GM19438 (cell line): Measurements from ENCODE around the gene MYO5A.
"Not testable (repeated sequence)": the region's sequence is repeated elsewhere in the genome, so short reads cannot be mapped to it uniquely, and the experiment has no call there.

Experiments
- ATAC-seq: cut with Tn5 transposase; IDR thresholded peaks from one replicate; pipeline ENCODE4 v1.9.1; 2021; ENCODE audit warnings: low read depth; ENCODE audit not compliant: unreplicated experiment

The MYO5A gene

DNA sequence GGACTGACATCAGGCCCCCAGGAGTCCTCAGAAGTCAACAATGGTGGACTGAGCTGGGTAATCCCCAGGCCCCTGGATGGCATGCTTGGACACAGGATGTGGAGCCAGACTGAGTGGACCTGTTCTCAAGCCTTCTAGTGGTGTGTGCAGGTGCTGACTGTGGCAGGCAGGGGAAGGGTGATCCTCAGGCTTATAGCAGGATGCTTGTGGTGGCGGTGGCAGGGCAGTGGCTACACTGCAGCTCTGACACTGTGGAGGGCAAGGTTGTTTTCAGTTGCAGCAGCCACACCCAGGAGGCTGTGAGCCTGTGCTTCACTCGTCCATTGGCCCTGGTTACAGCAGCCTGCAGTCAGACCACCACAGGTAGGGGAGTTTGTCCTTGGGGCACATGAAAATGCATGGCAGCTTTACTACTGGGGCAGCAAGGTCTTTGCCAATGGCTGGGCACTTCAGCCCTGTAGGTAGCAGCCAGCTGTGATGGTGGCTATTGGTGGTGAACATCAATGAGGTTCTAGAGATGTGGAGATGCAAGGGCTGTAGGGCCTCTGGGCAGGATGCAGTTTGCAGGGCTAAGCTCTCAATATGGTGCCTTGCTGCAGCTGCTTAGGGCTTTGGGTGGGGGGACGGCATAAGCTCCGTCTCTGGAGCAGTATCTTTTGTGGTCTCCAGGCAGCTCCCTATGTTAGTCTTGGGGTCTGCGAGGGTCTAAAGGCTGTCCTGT is 17.5 kb upstream of the MYO5A start:
- ATAC-seq, result no peak

DNA sequence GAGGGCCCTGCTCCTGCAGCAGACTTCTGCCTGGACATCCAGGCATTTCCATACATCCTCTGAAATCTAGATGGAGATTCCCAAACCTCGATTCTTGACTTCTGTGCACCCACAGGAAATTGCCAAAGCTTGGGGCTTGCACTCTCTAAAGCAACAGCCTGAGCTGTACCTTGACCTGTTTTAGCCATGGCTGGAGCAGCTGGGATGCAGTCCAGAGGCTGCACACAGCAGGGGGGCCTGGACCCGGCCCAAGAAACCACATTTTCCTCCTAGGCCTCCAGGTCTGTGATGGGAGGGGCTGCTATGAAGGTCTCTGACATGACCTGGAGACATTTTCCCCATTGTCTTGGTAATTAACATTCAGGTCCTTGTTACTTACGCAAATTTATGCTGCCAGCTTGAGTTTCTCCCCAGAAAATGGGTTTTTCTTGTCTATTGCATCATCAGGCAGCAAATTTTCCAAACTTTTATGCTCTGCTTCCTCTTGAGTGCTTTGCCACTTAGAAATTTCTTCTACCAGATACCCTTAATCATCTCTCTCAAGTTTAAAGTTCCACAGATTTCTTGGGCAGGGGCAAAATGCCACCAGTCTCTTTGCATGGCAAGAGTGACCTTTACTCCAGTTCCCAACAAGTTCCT is 11.8 kb upstream of the MYO5A start:
- ATAC-seq, result no peak

DNA sequence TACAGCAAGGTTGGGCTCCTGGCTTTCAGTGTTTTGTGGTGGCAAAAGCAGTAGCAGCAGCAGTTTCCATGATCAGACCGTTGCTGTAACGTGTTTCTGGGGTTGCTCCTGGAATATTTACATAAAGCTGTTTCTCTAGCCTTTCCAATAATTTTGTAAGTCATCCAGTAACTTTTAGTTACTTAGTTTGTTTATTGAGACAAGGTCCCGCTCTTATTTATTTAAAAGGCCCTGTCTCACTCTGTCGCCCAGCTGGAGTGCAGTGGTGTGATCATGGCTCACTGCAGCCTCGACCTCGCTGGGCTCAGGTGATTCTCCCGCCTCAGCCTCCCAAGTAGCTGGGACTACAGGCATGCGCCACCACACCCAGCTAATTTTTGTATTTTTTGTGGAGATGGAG is 8.8 kb upstream of the MYO5A start:
- no peak for ATAC-seq

DNA sequence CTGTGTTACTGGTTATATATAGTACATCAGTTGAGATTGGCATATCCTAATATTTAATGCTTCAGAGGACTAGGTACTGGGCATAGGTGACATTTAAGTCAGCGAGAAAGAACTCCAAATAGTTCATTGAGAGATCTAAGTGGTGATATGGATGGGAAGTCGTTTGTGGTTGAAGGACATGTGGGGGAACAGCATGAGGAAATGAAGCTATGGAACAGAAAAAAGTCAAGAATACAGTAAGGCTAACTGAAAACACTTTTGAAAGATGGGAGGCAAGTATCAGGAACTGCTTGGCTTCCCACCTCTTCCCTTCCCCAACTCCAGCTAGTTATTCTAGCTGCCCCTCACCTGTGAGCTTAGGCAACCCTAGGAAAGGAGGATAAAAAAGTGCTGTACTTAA is 3.7 kb upstream of the MYO5A start:
- no peak for ATAC-seq

DNA sequence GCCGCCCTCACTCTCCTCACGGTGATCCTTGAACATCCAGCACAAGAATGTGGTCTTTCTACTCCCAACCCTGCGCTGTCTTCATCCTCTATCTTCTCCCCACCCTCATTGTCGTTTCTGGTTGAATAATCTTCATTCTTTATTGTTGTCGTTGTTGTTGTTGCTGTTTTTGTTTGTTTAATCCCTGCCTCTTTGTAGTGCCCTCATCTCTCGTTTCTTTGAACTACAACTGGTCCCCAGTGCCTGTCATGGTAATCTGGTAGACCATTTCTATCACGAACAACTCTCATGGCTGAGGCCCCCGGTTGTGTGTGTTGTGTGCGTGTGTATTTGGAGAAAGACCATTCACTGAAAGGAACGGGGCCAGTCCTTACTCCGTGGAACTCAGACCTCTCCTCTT is 1.3 kb upstream of the MYO5A start:
- no peak for ATAC-seq

DNA sequence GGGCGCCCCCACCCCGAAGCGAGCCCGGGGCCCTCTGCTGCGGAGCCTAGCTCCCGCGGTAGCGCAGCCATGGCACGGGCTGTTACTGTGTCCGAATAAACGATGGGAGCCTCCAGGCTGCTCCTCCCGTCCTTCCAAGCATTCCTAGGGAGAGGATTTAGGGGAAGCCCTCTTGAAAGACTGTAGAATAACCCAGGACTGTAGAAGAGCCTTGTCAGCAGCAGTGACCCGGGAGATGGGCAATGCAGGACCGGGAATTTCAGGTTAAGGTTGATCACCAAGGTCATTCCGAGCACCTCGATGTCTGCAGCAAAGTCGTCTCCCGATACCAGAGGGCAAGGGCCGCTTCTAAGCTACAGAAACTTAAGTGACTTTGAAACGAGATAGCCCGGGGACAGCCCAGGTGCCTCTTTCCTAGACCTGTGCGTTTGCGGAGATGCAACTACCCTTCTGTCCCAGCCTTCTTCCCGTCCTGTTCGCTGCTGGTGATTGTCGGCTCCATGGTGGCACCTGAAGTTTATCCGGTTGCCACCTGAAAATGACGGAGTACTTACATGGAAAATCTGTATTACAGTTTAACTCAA is 753 bp upstream of the MYO5A start:
- peak; percentile 7 for ATAC-seq

DNA sequence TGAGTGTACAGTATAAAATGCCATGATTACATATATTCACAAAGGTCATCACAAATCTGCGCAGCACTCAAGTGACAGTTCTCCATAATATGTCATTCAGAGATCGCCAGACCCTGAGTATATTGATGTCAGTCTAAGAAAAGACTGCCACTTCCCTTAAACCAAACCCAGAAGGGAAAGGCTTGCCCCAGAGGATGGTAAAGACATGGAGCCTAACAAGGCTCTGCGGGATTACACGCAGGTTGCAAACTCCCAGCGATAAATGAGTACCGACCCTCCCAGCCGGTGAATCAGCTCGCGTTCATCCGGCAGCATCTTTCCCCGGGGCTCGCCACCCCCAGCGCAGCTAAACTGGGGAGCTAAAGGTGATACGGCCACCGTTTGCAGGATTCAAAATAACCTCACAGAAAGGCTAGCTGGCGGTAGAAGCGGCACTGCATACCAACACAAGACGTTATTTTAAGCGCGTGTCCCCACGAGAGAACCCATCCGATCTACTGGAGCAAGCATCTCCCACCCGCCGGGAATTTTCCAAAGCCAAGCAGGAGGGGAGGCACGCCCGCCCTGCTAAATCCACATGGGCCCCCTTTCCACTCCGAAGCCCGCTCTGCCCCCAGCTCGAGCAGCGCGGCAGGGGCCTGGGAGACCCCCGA is 643 bp downstream of the MYO5A start:
- ATAC-seq, result peak; percentile 23

DNA sequence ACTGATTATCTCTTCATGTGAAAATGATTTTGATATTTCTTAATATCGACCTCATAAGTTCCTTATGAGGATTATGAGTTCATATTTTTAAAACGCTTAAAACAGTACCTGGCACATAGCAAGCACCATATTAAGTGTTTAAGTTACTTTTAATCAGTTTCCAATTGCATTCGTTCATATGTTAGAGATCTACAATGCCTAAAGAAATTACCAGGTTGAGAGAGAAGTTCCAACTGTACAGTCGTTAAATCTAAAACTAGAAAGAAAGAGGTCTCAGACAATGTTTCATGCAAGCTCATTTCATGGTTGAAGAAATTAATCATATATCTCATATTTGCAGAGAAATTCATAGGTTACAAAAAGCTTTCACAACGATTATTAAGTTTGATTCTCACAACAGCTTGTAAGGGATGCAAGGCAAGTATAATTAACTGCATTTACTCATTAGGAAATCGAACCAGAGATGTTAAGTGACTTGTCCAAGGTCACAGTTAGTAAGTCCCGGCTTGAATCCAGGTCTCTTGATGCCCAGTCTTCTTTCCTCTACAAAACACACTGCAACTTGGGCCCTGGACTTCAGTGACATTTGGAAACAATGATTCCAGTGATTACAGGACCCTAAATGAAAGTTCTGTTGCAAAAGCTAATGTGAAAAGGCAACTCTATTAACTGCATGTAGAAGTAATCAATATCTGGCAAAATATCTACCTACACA is 1.3 kb downstream of the MYO5A start:
- no peak for ATAC-seq

DNA sequence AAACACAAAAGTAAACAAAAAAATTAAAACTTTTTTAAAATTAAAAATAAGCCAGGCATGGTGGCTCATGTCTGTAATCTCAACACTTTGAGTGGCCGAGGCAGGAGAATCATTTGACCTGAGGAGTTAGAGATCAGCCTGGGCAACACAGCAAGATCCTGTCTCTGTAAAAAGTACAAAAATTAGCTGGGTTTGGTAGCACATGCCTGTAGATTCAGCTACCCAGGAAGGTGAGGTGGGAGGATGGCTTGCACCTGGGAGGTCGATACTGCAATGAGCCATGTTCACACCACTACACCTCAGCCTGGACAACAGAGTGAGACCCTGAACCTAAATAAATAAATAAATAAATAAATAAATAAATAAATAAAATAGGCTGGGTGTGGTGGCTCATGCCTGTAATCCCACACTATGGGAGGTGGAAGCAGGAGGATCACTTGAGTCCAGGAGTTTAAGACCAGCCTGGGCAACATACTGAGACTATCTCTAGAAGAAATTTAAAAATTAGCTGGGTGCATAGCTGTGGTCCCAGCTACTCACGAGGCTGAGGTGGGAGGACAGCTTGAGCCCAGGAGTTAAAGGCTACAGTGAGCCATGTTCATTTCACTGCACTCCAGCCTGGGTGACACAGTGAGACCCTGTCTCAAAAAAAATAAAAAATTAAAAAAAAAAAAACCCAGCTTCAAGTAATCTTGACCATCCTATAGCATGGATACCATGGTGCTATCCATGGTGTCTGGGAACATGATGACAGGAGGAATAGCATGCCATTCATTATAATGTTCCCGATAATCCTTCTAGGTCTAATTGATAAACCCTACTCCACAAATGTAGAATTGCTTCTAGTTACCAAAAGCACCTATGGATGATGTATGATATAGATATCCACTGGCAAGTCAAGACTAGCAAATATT is 4.2 kb downstream of the MYO5A start:
- no peak for ATAC-seq

DNA sequence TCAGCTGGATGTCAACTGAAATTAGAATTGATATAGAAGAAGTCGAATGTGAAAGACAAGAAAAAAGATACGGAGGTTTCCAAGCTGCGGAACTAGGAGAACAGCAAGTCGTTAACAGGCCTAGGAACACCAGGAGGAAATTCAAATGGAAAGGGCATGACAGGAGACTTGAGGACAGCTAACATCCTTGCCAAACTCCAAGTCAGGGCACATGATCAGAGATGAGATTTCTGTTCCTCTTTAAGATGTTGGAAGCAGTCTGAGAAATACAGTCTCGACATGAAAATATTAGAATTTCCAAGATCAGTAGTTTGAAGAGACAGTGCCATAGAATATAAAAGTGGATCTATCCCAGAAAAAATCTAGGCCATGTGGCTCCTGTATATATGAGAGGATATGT is 5.0 kb downstream of the MYO5A start:
- ATAC-seq, result no peak

DNA sequence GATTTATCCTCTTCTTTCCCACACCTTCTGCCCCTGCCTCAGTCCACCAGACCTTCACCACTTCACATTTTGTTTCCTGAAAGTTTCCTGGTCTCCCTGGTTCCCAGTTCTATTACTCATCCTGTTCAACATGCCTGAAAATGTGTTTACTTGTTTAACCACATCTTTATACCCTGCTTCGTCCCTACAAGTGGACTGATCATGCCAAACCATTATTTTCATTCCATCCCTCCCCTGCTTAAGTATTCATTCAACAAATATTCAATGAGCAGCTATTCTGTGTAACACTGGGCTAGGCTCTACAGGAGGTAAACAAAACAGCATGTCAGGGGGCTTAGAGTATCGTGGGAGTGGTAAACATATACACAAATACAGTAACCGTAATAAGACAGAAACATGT is 5.5 kb downstream of the MYO5A start:
- no peak for ATAC-seq

DNA sequence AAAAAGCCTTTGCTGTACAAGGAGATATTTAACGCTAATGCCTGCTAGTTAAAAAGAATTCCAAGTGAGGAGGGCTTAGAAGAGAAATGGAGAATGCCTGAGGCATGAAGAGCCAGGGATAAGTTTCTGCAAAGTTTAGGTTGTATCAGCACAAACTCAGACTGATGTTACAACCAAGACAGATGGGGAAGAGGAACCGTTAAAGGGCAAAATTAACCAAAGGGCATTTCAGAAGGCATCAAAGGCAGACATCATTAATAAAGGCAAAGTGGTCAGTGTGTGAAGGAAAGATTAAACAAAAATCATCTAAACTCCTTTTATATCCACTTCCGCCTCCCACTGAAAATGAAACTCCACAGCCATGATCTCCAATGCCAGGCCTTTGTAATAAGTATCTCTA is 7.0 kb downstream of the MYO5A start:
- ATAC-seq, result no peak

DNA sequence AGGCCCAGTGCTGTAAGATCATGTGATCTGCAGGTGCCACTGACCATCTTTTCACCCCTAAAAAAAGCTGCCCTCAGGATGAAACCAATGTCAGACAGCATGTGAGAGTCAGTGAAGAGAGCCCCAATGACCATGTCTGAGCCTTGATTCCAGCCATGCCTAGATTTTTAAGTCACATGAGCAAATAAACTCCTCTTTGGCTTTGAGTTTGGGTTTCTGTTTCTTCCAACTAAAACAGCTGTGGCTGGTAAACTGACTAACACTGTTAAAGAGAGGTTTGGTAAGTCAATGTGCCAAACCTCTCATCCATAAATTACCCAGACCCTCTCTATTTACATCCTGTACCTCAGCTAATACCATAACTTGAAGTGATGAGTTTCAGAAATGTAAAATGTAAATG is 8.3 kb downstream of the MYO5A start:
- no peak for ATAC-seq

DNA sequence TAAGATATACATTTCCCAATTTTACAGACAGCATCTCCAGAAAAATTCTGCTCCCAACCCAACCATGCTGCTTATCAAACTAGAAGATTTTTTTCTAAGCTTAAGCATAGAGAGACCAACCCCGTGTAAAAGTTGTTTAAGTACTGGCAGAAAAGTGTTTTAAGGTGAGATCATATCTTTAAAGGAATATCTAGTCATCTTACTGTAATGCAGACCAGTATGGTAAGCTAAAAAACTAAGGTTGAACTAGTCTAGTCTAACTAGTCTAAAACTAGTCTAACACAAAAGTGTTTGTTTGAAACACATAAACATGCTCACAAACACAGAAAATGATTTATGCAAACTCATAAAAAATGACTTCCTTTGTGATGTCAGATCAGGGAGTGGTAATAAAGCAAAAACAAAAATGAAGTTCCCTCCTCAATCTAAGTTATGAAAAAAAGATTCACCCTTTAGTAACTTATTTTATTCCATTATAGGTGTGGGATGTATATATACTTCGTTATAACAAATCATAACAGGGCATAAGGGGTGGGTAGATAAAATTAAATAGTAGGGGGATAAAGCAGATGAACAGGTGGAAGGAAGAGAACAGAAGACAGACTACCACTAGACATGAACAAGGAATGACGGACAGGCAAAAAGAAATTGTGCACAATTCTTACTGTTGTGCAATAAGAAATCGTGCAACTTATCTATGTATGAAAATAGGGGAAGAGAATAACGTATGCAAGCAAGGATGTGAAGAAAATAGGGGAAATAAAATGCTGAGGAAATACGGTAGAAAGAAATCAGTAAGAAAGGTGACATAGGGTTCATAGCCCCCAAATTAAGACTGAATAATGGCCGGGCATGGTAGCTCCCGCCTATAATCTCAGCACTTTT is 10.0 kb downstream of the MYO5A start:
- ATAC-seq, result no peak

DNA sequence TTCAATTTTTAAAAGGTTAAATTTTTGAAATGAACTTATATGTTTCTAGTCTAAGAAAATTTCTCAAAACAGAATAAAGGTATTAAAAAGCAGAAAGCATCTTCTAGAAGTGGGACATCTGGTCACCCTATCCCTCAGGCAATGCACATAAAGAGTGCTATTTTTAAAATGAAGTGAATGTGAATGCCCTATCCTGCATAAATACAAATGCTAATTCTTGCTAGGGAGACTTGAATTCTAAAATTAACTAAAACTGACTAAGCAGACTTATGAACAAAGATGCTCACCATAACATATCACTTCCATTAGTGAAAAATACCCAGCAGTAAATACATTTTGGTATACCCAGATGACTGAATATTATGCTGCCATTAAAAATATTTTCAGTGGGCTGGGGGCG is 11.7 kb downstream of the MYO5A start:
- ATAC-seq, result no peak

DNA sequence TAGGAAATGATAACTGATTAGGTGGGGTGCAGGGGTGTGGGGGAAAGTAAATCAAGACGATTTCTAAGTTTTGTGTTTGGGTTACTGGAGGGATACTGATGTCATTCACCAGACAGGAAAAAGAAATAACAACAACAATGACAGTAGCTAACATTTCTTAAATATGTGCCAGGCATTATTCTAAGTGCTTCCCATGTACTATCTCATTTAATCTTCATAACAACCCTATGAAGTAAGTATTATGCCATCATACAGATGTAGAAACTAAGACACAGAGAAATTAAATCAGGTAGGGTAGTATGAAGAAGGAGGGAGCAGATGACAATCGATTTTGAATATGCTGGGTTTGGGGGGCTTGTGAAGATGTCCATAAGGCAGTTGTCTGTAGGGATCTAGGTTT is 13.3 kb downstream of the MYO5A start:
- no peak for ATAC-seq

DNA sequence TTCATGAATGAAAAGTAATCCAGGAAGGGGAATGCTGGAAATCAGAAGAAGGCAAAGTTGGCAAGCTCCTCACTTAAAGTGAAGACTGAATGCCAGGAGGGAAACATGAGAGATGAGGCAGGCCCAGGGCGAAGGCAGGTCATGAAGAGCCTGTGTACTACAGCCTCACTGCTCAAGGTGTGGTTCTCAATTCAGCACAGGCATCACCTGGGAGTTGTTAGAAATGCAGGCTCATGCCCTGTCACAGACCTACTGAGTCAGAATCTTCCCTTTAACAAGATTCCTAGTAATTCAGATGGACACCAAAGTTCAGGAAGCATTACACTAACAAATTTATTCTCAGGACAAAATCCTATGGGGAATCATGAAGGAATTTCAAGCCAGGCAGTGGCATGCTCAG is 14.2 kb downstream of the MYO5A start:
- ATAC-seq, result no peak

DNA sequence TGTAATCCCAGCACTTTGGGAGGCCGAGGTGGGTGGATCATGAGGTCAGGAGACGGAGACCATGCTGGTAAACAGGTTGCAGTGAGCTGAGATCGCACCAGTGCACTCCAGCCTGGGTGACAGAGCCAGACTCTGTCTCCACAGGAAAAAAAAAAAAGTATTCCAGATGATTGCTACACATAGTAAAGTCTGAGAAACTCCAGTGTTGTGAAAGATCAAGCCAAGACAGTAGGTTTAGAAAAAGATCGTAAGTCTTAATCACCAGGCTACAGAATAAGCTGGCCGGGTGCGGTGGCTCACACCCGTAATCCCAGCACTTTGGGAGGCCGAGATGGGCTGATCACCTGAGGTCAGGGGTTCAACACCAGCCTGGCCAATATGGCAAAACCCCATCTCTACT is 15.8 kb downstream of the MYO5A start:
- ATAC-seq, result not testable (repeated sequence)

DNA sequence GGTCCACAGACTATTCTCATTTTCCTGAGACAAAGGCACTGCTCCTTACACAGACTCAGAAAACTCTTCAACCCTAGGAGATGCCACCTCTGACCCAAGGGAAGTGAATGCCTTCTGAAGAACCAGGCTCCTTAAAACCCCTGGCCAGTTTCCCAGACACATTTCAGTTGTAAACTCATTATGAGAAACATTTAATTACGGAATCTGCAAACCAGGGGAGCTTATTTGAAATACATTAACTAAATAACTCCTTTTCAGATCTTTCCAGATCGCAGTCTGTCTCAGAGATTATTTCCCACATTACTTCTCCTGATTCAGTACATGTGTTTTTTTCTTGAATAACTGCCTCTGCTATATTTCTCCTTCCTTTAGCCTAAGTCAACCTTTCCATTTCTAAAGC is 17.6 kb downstream of the MYO5A start:
- no peak for ATAC-seq
